ENCODE results near the gene CAPN10. TPM values are rescaled to one million over a fixed set of nuclear protein-coding genes. Genes with fewer than 3 reads are reported as not detected.
A peak's percentile ranks its signal among the peaks of the same experiment; 100 is the strongest.

Gene CAPN10
- total RNA-seq, 1 donor from 2014 or later, result 31.2 TPM

GRCh38 chr2:240620859-240621258 lies 34.3 kb downstream of the CAPN10 start:
- intact Hi-C loops (cut with micrococcal nuclease), result no loop called here
- TF ChIP-seq CTCF (IDR thresholded peaks at IDR 0.05; ENCODE audit: borderline replicate concordance), result no peak
- Histone ChIP-seq H3K27ac (replicated peaks) (no peak overlapping the region), H3K36me3 (peaks cover 4% of the 10 kb centered on the region), H3K4me3 (no peak overlapping the region), H3K9me3 (replicated peaks) (no peaks in the 10 kb centered on the region), H3K4me1 (no peaks in the 10 kb centered on the region), H3K27me3 (ENCODE audit: low read depth) (no peaks in the 10 kb centered on the region)
- DNase-seq, result no peak

- Histone ChIP-seq H3K4me1 (no peaks in the 10 kb centered on the region), H3K27ac (replicated peaks) (no peak overlapping the region), H3K27me3 (ENCODE audit: low read depth) (no peaks in the 10 kb centered on the region), H3K36me3 (peaks cover 4% of the 10 kb centered on the region), H3K4me3 (no peak overlapping the region), H3K9me3 (replicated peaks) (no peaks in the 10 kb centered on the region)
- DNase-seq, result peak; percentile 9
- intact Hi-C loops (cut with micrococcal nuclease), result no loop called here
- no peak for TF ChIP-seq CTCF (IDR thresholded peaks at IDR 0.05; ENCODE audit: borderline replicate concordance)
These were observed 35.5 kb downstream of the CAPN10 start for GRCh38 chr2:240622060-240622411.

- Histone ChIP-seq H3K36me3 (peaks cover 3% of the 10 kb centered on the region), H3K4me1 (no peaks in the 10 kb centered on the region), H3K9me3 (replicated peaks) (no peaks in the 10 kb centered on the region), H3K4me3 (no peak overlapping the region), H3K27me3 (ENCODE audit: low read depth) (no peaks in the 10 kb centered on the region), H3K27ac (replicated peaks) (no peak overlapping the region)
- no peak for TF ChIP-seq CTCF (IDR thresholded peaks at IDR 0.05; ENCODE audit: borderline replicate concordance)
- intact Hi-C loops (cut with micrococcal nuclease), result no loop called here
- peak; percentile 18 for DNase-seq
These were observed 36.1 kb downstream of the CAPN10 start for GRCh38 chr2:240622531-240623235.

DNA sequence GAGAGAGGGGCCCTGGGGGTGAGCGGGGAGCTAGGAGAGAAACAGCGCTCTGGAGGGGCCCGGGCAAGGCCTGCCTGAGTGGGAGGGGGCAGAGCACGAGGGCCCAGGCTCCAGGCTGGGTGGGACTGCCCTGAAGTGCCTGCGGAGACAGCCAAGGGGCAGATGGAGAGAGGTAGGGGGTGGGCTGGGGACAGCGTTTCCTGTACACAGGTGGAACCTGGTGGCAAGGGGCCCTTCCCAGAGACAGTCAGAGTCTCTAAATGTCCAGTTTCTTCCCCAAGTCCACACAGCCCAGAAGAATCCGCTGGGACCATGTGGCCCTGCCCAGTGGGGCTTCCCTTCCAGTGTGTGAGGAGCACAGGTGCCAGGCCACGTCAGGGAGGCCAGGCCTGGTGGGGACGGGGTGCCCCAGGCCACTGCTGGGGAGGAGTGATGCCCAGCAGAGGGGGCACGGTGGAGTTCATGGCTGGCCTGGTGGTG lies 37.0 kb downstream of the CAPN10 start:
- intact Hi-C loops (cut with micrococcal nuclease), result no loop called here
- DNase-seq, result peak; percentile 2
- H3K27me3 ChIP-seq (ENCODE audit: low read depth), result no peaks in the 10 kb centered on the region
- H3K27ac ChIP-seq (replicated peaks), result no peak overlapping the region
- no peaks in the 10 kb centered on the region for H3K9me3 ChIP-seq (replicated peaks)
- H3K36me3 ChIP-seq, result no peaks in the 10 kb centered on the region
- TF ChIP-seq CTCF (IDR thresholded peaks at IDR 0.05; ENCODE audit: borderline replicate concordance), result no peak
- H3K4me1 ChIP-seq, result no peaks in the 10 kb centered on the region
- no peak overlapping the region for H3K4me3 ChIP-seq

DNA sequence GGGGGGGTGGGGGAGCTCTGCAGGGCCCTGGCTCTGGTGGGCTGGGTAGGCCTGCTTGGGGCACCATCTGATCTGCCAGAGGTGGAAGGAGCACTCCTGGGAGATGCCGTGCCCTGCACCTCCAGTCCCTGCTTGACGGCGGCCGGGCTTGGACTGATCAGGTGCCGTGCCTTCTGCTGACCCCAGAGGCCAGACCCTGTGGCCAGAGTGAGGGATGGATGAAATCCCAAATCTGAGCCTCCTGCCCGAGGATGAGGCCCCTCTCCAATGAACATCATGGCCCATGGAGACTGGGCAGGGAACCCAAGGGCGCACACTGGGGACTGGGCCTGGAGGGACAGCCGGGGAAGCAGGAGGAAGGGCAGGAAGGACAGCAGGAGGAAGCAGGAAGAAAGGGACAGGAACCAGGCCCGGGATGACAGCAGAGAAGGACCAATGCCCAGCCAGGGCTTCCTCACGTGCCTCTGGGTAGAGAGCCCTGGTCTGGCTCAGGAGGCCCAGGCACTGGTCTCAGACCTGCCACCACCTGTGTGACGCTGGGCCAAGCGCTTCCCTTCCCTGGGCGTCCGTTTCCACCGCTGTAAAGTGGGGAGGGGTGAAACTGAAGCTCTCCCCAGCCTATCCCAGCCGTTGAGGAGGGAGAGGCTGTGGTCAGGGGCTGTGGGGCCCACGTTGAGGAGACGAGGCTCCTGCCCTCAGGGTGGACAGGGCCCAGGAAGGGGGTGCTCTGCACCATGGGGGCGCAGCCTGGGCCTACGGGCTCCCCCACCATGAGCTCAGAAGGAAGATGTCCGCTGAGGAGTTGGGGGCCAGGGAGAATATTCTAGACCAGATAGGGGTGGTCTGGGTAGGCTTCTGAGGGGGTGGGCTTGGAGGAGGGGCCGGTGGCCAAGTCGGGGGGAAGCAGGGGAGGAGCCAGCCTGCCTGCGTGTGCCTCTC lies 37.7 kb downstream of the CAPN10 start:
- intact Hi-C loops (cut with micrococcal nuclease), result no loop called here
- Histone ChIP-seq H3K36me3 (no peaks in the 10 kb centered on the region), H3K4me1 (no peaks in the 10 kb centered on the region), H3K9me3 (replicated peaks) (no peaks in the 10 kb centered on the region), H3K27ac (replicated peaks) (no peak overlapping the region), H3K4me3 (no peak overlapping the region), H3K27me3 (ENCODE audit: low read depth) (no peaks in the 10 kb centered on the region)
- DNase-seq, result peak; percentile 13
- TF ChIP-seq CTCF (IDR thresholded peaks at IDR 0.05; ENCODE audit: borderline replicate concordance), result no peak
